GM21717 (cell line): ENCODE measurements around the gene MRPS24.

ENCODE experiments used
- ATAC-seq: cut with Tn5 transposase; IDR thresholded peaks from one replicate; pipeline ENCODE4 v1.9.1; 2021; ENCODE audit warnings: mild to moderate bottlenecking, moderate library complexity; ENCODE audit not compliant: unreplicated experiment

Gene MRPS24

DNA sequence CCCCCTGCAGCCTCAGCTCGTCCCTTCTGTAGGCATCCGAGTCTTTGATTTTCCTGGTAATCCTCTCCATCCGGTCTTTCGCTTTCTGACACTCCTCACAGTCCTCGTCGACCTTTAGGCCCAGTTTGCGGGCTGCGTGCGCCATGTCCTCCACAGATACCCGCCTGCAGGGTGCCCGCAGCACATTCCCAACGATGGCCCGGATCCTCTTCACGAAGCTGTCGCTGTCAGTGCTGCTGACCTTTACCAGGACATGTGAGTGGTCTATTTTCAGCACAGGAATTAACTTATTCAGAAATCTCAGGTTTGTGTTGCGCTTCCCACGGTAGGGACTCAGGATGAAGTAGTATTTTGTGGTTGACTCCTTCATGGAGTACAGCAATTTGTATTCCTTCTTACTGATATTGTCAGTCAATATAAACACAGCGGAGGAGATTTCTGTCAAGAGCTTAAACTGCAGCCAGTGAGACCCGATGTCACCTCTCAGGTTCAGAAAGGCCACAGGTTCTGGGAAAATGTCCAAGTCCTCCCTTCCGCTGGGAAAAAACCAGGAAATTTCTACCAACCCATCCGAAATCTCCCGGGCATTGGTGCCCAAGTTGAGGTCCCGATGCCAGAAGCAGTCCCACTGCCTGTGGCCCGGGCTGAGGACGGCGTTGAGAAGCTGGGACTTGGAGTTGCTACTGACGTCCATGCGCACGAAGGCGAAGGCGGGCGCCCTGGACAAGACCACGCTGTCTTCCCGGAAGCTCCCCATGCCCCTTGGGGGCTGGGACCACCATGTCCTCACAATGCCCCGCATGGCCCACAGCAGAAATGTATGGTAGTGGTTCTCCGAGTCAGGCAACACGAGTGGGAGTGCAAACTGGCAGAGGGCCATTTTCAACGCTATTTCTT is 8.9 kb upstream of the MRPS24 start:
- no peak for ATAC-seq

DNA sequence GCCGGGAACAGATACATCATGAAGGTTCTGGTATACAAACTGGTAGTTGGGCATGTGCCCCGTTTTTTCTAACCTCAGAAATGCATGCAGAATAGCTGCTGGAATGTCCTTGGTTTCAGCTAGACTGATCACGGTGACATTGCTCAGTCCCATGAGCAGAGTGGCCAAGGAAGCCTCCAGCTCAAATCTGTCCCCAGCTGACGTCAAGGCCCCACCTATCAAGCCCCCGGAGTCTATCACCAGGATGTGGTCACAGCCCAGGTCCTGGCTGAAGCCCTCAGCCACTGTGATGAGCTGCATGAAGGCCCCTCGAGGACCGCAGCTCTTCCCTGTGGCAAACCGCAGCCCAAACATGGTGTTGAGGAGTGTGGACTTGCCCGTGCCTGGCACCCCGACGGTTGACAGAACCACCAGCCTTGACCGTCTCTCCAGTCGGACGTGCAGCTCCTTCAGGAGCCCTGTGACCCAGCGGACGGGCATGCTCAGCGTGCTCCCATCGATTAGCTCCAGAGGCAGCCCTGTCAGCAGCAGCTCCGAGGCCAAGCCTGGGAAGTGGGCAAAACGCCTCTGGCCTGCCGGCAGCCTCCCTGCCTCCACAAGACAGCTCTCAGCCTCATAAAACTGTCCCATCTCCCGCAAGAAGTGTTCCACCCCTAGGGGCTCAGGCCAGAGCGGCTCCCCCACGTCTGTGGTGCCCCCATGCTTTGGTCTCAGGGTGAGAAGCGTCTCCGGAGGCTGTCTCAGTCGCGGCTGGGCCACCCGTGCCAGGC is 7.8 kb upstream of the MRPS24 start:
- ATAC-seq: no peak

GRCh38 chr7:43876241-43876640 is 6.9 kb upstream of the MRPS24 start:
- no peak for ATAC-seq

DNA sequence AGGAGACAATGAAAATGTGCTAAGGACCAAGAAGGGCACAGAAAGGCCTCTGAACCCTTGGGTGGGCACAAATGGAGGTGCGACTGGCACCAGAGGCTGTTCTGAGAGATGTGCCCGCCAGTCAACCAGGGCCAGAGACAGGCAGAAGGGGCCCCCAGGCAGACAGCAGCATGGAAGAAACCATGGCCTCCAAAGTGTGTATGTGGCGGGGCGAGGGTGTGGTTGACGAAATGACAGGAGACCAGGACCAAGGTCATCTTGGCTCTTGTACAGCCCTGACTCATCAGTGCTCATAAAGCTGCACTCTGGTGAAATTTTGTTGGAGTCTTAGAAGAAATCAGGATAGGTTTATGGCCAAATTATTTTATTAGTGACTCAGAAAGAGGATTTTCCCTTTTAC is 4.0 kb upstream of the MRPS24 start:
- no peak for ATAC-seq

DNA sequence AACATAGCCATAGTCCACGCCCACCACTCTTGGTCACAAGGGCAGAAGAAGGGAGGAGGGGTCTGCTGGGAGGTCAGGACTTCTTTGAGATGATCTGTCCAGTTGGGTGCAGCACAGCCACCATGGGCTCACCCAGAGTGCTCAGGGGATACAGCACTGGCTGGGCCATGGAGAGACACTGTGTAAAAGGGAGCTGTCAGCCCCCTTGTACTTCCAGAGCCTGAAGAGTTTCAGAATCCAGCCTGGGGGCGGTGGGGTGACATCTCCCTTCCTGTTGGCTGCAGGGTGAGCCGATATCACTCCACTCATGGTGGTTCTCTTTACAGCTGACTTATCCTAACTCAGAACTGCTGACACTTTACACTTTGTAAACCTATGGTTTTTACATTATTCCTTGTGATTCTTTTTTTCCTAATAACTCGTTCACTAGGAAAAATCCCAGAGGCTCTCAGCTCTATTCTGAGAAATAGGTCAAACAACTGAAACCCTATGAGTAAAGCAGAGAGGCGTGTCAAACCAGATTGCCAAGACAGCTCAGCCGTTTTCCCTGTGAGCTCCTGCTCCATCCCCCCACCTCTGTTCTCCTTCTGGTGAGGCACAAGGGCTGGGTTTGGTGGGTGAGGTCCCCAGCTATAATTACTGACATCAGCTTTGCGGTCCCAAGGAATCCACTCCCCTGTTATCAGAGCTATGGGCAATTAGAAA is 3.2 kb upstream of the MRPS24 start:
- no peak for ATAC-seq

GRCh38 chr7:43871064-43871463 is 1.7 kb upstream of the MRPS24 start:
- no peak for ATAC-seq

- ATAC-seq: no peak
These were observed 999 bp upstream of the MRPS24 start for GRCh38 chr7:43870316-43870715.

DNA sequence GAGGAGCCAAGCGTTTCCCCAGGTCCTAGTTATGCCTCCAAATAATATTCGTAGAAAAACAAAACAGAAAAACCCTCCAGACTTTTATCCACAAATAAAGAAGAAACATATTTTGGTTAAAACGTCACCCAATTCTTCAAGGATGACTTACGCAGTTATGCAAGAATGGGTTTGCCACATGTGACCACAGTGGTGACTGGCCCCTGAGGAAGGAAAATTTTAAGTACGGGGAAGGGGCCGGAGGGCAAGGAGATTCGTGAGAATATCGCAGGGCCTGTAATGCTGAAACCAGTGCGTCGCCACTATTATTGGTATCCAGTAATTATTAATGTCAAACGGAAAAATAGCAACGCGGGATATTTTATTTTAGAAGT is 537 bp upstream of the MRPS24 start:
- peak; percentile 15 for ATAC-seq

- no peak for ATAC-seq
These were observed 674 bp downstream of the MRPS24 start for GRCh38 chr7:43868681-43869005.

DNA sequence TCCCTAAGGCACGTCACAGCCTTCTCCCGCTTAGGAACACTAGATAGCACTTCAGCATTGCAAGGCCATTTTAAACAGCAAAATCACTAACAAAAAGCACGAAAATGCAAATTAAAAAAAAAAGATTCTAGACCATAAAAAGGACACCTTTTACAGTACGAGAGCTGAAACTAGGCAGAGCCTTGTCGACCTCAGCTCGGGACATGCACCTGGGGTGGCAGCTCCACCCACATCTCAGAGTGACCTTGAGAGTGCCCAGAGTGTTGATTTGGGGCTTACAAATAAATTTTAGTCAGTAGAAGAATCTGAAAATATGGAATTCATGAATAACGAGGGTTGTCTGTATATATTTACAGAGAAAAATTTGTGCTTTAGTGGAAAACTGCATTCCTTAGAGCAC is 1.1 kb downstream of the MRPS24 start:
- no peak for ATAC-seq

DNA sequence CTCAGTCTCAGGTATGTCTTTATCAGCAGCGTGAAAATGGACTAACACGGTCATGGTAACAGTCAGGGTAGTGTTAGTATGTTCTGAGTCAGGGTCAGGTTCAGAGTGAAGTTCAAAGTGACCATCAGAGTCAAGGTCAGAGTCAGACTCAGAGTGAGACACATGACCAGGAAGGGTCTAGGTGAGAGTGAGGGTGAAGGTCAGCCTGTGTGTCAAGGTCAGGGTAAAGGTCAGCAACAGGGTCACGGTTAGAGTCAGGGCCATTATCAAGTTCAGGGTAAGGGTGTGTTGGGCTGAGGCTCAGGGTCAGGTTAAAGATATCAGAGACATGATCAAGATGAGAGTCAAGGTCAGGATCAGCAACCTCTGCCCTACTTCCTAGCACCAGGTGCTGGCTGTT is 4.0 kb downstream of the MRPS24 start:
- no peak for ATAC-seq

DNA sequence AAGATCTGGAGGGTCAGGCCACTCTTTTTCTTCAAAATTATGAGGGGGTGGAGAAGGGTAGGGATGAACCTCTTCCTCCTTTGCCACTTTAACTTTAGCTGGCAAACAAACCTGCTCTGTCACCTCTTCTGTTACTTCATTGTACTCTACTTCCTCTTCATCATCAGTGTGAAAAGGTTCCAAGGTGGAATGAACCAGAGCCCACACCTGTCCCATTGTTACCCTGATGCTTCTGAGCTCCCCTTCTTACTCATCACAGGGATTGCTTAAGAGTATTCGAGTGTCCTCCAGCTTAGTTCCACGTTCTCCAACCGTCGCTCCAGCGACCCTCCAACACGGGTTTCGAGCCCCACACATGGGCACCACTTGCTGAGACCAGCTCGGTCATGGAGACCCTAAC is 5.2 kb downstream of the MRPS24 start:
- ATAC-seq: no peak

DNA sequence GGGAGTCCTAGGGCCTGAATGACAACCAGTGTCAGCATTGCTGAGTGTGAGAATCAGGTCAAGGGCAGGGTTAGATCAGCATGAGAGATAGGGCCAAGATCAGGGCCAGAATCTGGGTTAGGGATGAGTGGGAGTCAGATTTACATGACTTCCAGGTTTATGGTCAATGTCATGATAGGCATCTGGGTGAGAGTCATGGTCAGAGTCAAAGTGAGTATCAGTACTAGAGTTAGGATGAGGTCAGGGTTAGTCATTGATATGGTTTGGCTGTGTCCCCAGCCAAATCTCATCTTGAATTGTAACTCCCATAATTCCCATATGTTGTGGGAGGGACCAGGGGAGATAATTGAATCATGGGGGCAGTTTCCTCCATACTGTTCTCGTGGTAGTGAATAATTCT is 12.3 kb downstream of the MRPS24 start:
- ATAC-seq: no peak

DNA sequence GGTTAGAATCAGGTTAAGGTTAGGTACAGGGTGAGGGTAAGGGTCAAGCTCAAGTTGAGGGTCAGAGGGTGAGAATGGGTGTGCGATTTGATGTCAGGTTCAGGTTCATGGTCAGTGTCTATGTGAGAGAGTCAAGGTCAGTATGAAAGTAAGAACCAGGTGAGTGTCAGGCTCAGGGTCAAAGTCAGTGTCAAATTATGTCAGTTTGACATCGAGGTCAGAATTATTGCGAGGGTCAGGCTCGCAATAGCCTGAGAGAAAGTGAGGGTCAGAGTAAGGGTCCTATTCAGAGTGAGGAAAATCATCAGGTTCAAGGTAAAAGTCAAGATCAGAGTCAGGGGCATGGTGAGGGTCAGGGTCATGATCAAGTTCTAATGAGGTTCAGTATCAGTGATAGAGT is 13.0 kb downstream of the MRPS24 start:
- ATAC-seq: no peak

GRCh38 chr7:43855176-43855575 is 14.1 kb downstream of the MRPS24 start:
- no peak for ATAC-seq

- ATAC-seq: no peak
These were observed 17.5 kb downstream of the MRPS24 start for GRCh38 chr7:43851805-43852204.

- no peak for ATAC-seq
These were observed 18.8 kb downstream of the MRPS24 start for GRCh38 chr7:43850348-43851116.

GRCh38 chr7:43849047-43849446 is 20.3 kb downstream of the MRPS24 start:
- ATAC-seq: no peak

- ATAC-seq: no peak
These were observed 21.8 kb downstream of the MRPS24 start for GRCh38 chr7:43847496-43847895.

DNA sequence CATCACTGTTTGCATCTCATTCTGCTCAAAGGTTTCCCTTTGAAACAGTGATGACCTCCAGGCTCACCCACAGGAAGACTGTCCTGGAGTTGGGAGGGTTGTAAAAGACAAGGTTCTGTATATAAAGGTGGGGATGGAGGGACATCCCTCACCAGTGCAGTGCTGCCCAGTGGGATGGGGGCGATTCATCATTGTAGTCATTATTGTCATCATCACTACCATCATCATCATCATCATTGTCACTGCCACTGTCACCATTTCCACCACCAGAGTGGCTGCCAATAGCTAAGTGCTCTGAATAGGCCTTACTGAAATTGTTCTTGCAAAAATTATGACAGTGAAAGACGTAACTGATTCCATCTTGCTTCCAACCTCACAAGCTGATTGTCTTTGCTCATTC is 24.7 kb downstream of the MRPS24 start:
- no peak for ATAC-seq

DNA sequence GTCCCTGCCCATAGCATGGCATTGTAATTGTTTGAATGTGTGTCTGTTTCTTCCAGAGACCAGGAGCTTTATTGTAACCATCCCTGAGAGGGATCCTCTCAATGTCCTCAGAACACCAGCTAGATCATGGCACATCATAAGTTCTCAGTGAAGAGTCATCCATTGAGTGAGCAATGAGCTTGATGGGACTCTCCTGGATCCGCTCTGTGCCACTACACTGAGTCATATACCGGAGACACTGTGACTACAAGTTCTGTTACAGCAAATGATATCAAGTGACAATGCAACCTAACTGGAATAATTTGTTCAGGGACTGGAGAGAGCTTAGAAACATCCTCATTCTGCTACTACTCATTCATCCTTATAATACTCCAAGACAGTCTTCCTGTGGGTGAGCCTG is 25.1 kb downstream of the MRPS24 start:
- no peak for ATAC-seq
